ENCODE results near the gene LRTM2.

LRTM2 gene

DNA sequence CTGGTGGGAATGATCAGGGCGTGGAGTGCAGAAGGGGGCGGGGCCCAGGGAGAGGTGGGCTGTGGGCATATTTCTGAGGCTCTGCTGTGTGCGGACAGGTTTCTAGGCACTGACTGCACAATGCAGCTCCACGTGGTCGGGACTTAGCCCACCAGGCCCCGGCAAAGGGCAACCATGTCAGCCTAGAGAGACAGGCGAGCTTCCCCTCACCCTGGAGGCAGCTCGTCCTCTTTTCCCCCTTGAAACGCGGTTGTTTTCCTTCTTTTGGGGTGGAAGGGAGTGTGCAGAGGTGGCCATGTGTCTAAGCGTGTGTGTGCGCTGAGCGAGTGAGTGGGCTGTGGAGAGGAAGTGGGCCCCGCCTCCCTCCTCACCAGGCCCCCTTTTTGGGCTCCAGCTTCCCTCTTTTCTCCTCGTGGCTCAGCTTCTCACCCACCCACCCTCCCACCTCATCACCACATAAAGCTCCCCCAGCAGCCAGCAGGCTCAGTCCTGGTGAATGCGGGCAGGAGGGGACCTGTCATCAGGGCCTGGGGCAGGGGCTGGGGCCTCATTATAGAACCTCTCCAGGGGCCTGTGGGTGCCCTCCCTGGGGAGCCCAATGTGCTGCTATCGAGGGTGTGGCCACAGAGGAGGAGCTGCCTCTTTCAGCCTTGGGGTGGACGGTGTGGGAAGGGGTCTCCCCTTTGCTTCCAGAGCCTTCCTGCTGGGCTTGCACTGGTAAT is 22.0 kb downstream of the LRTM2 start:
- Histone ChIP-seq H3K27ac (ENCODE audit: low read length) (no peak overlapping the region), H3K36me3 (ENCODE audit: insufficient read depth, low read depth, low read length) (no peaks in the 10 kb centered on the region), H3K4me1 (ENCODE audit: insufficient read depth, low read length) (peaks cover 13% of the 10 kb centered on the region; the same call in 1 of the 2 replicates), H3K27me3 (ENCODE audit: insufficient read depth, low read length) (peaks cover 17% of the 10 kb centered on the region; the same call in 1 of the 2 replicates), H3K9me3 (ENCODE audit: insufficient read depth, low read depth, low read length) (no peaks in the 10 kb centered on the region), H3K4me3 (ENCODE audit: low read length) (no peak overlapping the region), H3K9ac (ENCODE audit: low read depth, low read length) (no peak overlapping the region)

DNA sequence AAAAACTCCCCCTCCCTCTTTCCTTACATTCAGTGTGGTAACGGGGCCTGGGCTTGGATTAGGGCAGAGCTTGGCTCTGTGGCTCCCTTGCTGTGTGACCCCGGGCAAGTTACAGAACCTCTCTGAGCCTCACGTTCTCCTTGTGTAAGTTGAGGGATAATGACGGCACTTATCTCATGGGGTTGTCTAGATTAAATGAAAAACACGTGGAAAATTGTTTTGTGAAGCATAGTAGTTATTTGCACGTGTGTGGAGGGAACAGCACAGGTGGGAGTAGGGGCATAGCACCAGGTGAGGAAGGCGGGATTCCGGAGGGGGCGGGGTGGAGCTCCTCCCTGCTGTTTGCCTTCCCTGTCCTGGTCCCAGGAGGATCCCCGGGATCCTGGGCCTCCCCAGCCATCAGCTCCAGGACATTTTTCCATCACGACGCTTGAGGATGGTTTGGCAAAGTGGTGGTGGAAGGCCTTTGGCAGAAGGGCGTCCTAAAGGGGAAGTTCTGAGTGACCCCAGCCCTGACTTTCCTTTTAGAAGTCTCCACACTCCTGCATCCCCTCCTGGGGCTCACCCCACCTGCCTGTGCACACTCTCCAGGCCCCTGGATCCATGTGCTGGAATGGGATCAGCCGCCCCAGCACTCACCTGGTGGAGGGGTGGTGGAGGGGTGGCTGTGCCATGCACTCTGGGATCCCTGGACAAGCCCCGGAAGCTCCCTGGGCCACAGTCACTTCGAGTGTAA is 22.7 kb downstream of the LRTM2 start:
- H3K27me3 ChIP-seq (ENCODE audit: insufficient read depth, low read length): peaks cover 17% of the 10 kb centered on the region; the same call in 1 of the 2 replicates
- H3K36me3 ChIP-seq (ENCODE audit: insufficient read depth, low read depth, low read length): no peaks in the 10 kb centered on the region
- H3K9ac ChIP-seq (ENCODE audit: low read depth, low read length): no peak overlapping the region
- H3K4me3 ChIP-seq (ENCODE audit: low read length): no peak overlapping the region
- H3K9me3 ChIP-seq (ENCODE audit: insufficient read depth, low read depth, low read length): no peaks in the 10 kb centered on the region
- no peak overlapping the region for H3K27ac ChIP-seq (ENCODE audit: low read length)
- H3K4me1 ChIP-seq (ENCODE audit: insufficient read depth, low read length): peaks cover 13% of the 10 kb centered on the region; the same call in 1 of the 2 replicates

DNA sequence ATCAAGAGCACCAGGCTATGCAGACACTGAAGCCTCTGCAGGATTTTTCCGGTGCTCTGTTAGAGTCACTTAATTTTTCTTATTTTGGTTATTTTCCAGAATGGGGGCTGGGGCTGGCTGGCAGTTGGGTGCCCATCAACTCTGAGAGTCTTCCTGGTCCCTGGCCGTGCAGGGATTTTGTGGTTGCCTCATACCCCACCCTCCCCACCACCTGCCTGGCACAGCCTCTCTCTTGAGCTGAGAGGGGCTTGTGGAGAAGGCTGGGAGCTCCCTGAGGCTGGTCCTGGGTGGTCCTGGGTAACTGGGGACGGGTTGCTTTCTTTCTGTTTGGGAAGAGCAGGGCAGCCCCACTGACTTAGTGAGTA is 23.3 kb downstream of the LRTM2 start:
- Histone ChIP-seq H3K27me3 (ENCODE audit: insufficient read depth, low read length) (peaks cover 17% of the 10 kb centered on the region; the same call in 1 of the 2 replicates), H3K4me3 (ENCODE audit: low read length) (no peak overlapping the region), H3K9ac (ENCODE audit: low read depth, low read length) (no peak overlapping the region), H3K9me3 (ENCODE audit: insufficient read depth, low read depth, low read length) (no peaks in the 10 kb centered on the region), H3K36me3 (ENCODE audit: insufficient read depth, low read depth, low read length) (no peaks in the 10 kb centered on the region), H3K27ac (ENCODE audit: low read length) (no peak overlapping the region), H3K4me1 (ENCODE audit: insufficient read depth, low read length) (peaks cover 13% of the 10 kb centered on the region; the same call in 1 of the 2 replicates)

DNA sequence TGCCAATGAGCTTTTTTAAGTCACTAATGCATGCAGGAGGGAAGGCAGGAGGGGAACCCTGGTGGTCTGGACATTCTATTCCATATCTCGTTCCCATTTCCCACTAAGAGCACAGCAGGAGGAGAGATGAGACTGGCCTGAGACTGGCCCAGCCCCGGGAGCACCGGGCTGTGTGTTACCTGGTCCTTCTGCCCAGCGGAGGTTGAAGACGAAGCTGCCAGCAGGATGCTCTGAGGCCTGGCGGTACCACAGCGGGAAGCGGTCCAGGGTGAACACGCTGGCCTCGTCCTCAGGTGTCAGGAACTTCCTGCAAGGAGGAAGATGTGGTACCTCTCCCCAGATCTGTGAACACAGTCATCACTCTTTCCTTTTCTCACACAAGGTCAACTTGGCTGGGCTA is 23.9 kb downstream of the LRTM2 start:
- H3K27ac ChIP-seq (ENCODE audit: low read length): no peak overlapping the region
- H3K9me3 ChIP-seq (ENCODE audit: insufficient read depth, low read depth, low read length): no peaks in the 10 kb centered on the region
- H3K4me3 ChIP-seq (ENCODE audit: low read length): no peak overlapping the region
- H3K9ac ChIP-seq (ENCODE audit: low read depth, low read length): no peak overlapping the region
- H3K27me3 ChIP-seq (ENCODE audit: insufficient read depth, low read length): peaks cover 17% of the 10 kb centered on the region; the same call in 1 of the 2 replicates
- no peaks in the 10 kb centered on the region for H3K36me3 ChIP-seq (ENCODE audit: insufficient read depth, low read depth, low read length)
- H3K4me1 ChIP-seq (ENCODE audit: insufficient read depth, low read length): peaks cover 13% of the 10 kb centered on the region; the same call in 1 of the 2 replicates

DNA sequence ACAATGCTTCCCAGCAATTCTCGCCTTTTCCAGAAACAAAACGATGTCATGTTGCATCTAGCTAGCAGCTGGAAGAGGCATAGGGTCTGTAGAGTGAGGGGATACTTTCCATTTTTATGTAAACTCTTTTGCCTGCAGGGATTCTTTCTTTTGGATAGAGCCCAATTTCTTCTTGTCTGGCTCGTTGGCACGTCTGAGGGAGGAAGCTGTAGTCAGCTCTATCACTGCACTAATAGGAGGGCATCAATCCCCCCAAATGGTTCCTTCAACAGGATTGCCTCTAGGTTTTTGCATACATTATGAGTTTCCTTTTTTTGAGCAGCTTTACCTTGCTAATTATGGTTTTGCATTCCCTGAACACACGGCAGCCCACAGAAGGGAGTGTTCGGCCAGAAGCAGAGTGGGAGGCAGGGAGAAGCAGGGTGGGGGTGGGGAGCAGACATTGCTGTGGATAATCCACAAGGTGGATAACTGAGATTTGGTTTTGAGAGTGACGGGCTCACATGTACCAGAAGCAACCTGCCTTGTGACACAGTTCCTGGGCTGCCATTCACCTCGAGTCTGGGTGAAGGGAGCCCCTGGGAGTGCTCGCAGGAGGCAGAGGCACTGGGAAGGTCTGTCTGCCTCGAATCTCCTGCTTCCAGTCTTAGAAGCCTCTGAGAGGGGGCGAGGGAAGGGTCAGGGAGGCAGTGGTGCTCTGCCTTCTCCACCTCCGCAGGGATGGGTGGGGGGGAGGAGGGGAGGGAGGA is 24.5 kb downstream of the LRTM2 start:
- H3K36me3 ChIP-seq (ENCODE audit: insufficient read depth, low read depth, low read length): no peaks in the 10 kb centered on the region
- no peaks in the 10 kb centered on the region for H3K9me3 ChIP-seq (ENCODE audit: insufficient read depth, low read depth, low read length)
- no peak overlapping the region for H3K9ac ChIP-seq (ENCODE audit: low read depth, low read length)
- no peak overlapping the region for H3K4me3 ChIP-seq (ENCODE audit: low read length)
- no peak overlapping the region for H3K27ac ChIP-seq (ENCODE audit: low read length)
- peaks cover 13% of the 10 kb centered on the region; the same call in 1 of the 2 replicates for H3K4me1 ChIP-seq (ENCODE audit: insufficient read depth, low read length)
- H3K27me3 ChIP-seq (ENCODE audit: insufficient read depth, low read length): peaks cover 17% of the 10 kb centered on the region; the same call in 1 of the 2 replicates

DNA sequence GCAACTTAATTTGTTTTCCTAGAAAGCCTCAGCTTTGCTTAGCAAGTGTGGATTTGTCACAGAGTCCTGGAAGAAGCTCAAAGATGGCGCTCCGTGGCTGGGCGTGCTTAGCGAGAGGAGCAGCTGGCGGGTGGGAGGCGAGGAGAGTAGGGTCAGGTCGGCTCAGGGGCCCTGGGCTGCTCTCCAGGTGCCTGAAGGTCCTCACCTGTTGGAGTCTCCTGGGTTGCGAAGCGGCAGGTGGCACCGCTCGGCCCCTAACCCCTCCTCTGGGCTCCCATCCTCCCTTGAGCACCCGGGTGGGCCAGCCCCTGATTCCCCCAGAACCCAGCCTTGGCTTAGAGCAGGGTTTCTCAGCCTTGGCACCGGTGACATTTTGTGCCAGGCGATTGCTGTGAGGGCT is 25.1 kb downstream of the LRTM2 start:
- Histone ChIP-seq H3K27ac (ENCODE audit: low read length) (no peak overlapping the region), H3K27me3 (ENCODE audit: insufficient read depth, low read length) (peaks cover 17% of the 10 kb centered on the region; the same call in 1 of the 2 replicates), H3K4me1 (ENCODE audit: insufficient read depth, low read length) (peaks cover 13% of the 10 kb centered on the region; the same call in 1 of the 2 replicates), H3K9me3 (ENCODE audit: insufficient read depth, low read depth, low read length) (no peaks in the 10 kb centered on the region), H3K36me3 (ENCODE audit: insufficient read depth, low read depth, low read length) (no peaks in the 10 kb centered on the region), H3K4me3 (ENCODE audit: low read length) (no peak overlapping the region), H3K9ac (ENCODE audit: low read depth, low read length) (no peak overlapping the region)

- Histone ChIP-seq H3K4me3 (ENCODE audit: low read length) (no peak overlapping the region), H3K36me3 (ENCODE audit: insufficient read depth, low read depth, low read length) (no peaks in the 10 kb centered on the region), H3K27ac (ENCODE audit: low read length) (no peak overlapping the region), H3K27me3 (ENCODE audit: insufficient read depth, low read length) (peaks cover 17% of the 10 kb centered on the region; the same call in 1 of the 2 replicates), H3K4me1 (ENCODE audit: insufficient read depth, low read length) (peaks cover 9% of the 10 kb centered on the region; the same call in 1 of the 2 replicates), H3K9ac (ENCODE audit: low read depth, low read length) (no peak overlapping the region), H3K9me3 (ENCODE audit: insufficient read depth, low read depth, low read length) (no peaks in the 10 kb centered on the region)
These were observed 25.5 kb downstream of the LRTM2 start for GRCh38 chr12:1845886-1846285.

- Histone ChIP-seq H3K9ac (ENCODE audit: low read depth, low read length) (no peak overlapping the region), H3K27me3 (ENCODE audit: insufficient read depth, low read length) (peaks cover 17% of the 10 kb centered on the region; the same call in 1 of the 2 replicates)
These were observed 26.3 kb downstream of the LRTM2 start for GRCh38 chr12:1846421-1847405.

GRCh38 chr12:1847411-1847810 is 27.0 kb downstream of the LRTM2 start:
- no peak overlapping the region for H3K4me3 ChIP-seq (ENCODE audit: low read length)
- no peak overlapping the region for H3K27ac ChIP-seq (ENCODE audit: low read length)
- H3K9me3 ChIP-seq (ENCODE audit: insufficient read depth, low read depth, low read length): no peaks in the 10 kb centered on the region
- H3K4me1 ChIP-seq (ENCODE audit: insufficient read depth, low read length): peaks cover 9% of the 10 kb centered on the region; the same call in 1 of the 2 replicates
- H3K27me3 ChIP-seq (ENCODE audit: insufficient read depth, low read length): peaks cover 17% of the 10 kb centered on the region; the same call in 1 of the 2 replicates
- no peaks in the 10 kb centered on the region for H3K36me3 ChIP-seq (ENCODE audit: insufficient read depth, low read depth, low read length)
- H3K9ac ChIP-seq (ENCODE audit: low read depth, low read length): no peak overlapping the region

More at GRCh38 chr12:1846421-1847405, 26.3 kb downstream of the LRTM2 start:
- Histone ChIP-seq H3K4me1 (ENCODE audit: insufficient read depth, low read length) (peaks cover 9% of the 10 kb centered on the region; the same call in 1 of the 2 replicates), H3K36me3 (ENCODE audit: insufficient read depth, low read depth, low read length) (no peaks in the 10 kb centered on the region), H3K9me3 (ENCODE audit: insufficient read depth, low read depth, low read length) (no peaks in the 10 kb centered on the region), H3K27ac (ENCODE audit: low read length) (no peak overlapping the region), H3K4me3 (ENCODE audit: low read length) (no peak overlapping the region)

- Histone ChIP-seq H3K9me3 (ENCODE audit: insufficient read depth, low read depth, low read length) (no peaks in the 10 kb centered on the region), H3K4me3 (ENCODE audit: low read length) (no peak overlapping the region), H3K9ac (ENCODE audit: low read depth, low read length) (no peak overlapping the region), H3K4me1 (ENCODE audit: insufficient read depth, low read length) (peaks cover 9% of the 10 kb centered on the region; the same call in 1 of the 2 replicates), H3K27ac (ENCODE audit: low read length) (no peak overlapping the region), H3K36me3 (ENCODE audit: insufficient read depth, low read depth, low read length) (no peaks in the 10 kb centered on the region), H3K27me3 (ENCODE audit: insufficient read depth, low read length) (peaks cover 17% of the 10 kb centered on the region; the same call in 1 of the 2 replicates)
These were observed 27.8 kb downstream of the LRTM2 start for GRCh38 chr12:1848146-1848545.
